GM12878 (cell line): ENCODE measurements around the gene SERPINI1. TPM values are rescaled to one million over a fixed set of nuclear protein-coding genes. Genes with fewer than 3 reads are reported as not detected.

ENCODE experiments used
- ATAC-seq: fragments of 200-7000 bp; cut with Tn5 transposase; 3 replicates; pipeline ENCODE4 v1.9.1; 2020; ENCODE audit warnings: mild to moderate bottlenecking, moderate library complexity
- BruUV-seq: library from RNA; stranded (reverse); fragments of 400-500 nt; replicated peaks from 2 replicates; lab custom pipeline; 2021; lab: Mats Ljungman, UMichigan
- CTCF ChIA-PET: fragments of 300-600 bp; sonication (Branson Sonifier 250); formaldehyde crosslinking; extraction: SDS; loops from one replicate; lab custom pipeline; 2021; ENCODE audit warnings: inconsistent platforms; lab: Yijun Ruan, JAX
- POLR2A ChIA-PET: fragments of 350-600 bp; formaldehyde crosslinking; extraction: SDS; loops from one replicate; lab custom pipeline; 2021; ENCODE audit warnings: inconsistent platforms; lab: Charles Lee
- RAD21 ChIA-PET: fragments of 300-600 bp; sonication (Branson Sonifier 250); formaldehyde crosslinking; loops from one replicate; lab custom pipeline; 2023; ENCODE audit warnings: antibody characterized with exemption; ENCODE audit not compliant: unreplicated experiment; lab: Charles Lee
- SMC1A ChIA-PET: fragments of 300-600 bp; sonication (Branson Sonifier 250); formaldehyde crosslinking; loops from one replicate; lab custom pipeline; 2023; ENCODE audit not compliant: unreplicated experiment, uncharacterized antibody; lab: Charles Lee
- DNase-seq: peaks from one replicate; pipeline ENCODE4 v3.0.0-alpha.2; 2011; ENCODE audit warnings: low read depth, low spot score
- FAIRE-seq: peaks from 3 replicates; lab custom pipeline; 2011; peaks lifted over from hg19 to GRCh38; lab: Jason Lieb, UNC
- H2AFZ ChIP-seq: 2 replicates; pipeline ENCODE4 v1.6.0; 2011; ENCODE audit warnings: low read depth, low read length, control low read depth; ENCODE audit not compliant: control insufficient read depth
- H3K27ac ChIP-seq: 2 replicates; pipeline ENCODE4 v1.5.1; 2011; ENCODE audit warnings: control low read depth; ENCODE audit not compliant: control insufficient read depth, insufficient read depth
- H3K27me3 ChIP-seq, 2 experiments: replicated peaks in 1 of 2; 2 replicates each; pipeline versions ENCODE4 v1.6.0 to v1.6.1; 2011; ENCODE audit warnings: low read length in 1 of 2; ENCODE audit not compliant: control insufficient read depth in 2 of 2, insufficient read depth in 2 of 2
- H3K36me3 ChIP-seq, 2 experiments: 2 replicates each; pipeline ENCODE4 v1.5.1; 2011; ENCODE audit warnings: low read length in 1 of 2; ENCODE audit not compliant: control insufficient read depth in 2 of 2, insufficient read depth in 2 of 2
- H3K4me1 ChIP-seq: 2 replicates; pipeline ENCODE4 v1.6.1; 2011; ENCODE audit warnings: mild to moderate bottlenecking, low read length, moderate library complexity, mixed read lengths; ENCODE audit not compliant: control insufficient read depth, insufficient read depth
- H3K4me2 ChIP-seq: 2 replicates; pipeline ENCODE4 v1.6.0; 2011; ENCODE audit warnings: control low read depth; ENCODE audit not compliant: control insufficient read depth, insufficient read depth
- H3K4me3 ChIP-seq: fragments of 200-600 bp; sonication (generic); 2 replicates; pipeline ENCODE4 v1.5.1; 2016
- H3K79me2 ChIP-seq: 2 replicates; pipeline ENCODE4 v1.6.0; 2011; ENCODE audit warnings: low read length; ENCODE audit not compliant: control insufficient read depth, insufficient read depth
- H3K9ac ChIP-seq: 2 replicates; pipeline ENCODE4 v1.8.0; 2011; ENCODE audit warnings: low read length, control low read depth, mixed read lengths; ENCODE audit not compliant: control insufficient read depth, insufficient read depth
- H3K9me3 ChIP-seq: replicated peaks from 3 replicates; pipeline ENCODE4 v1.5.1; 2011; ENCODE audit warnings: mild to moderate bottlenecking, low read length; ENCODE audit not compliant: control insufficient read depth, insufficient read depth
- H4K20me1 ChIP-seq: 2 replicates; pipeline ENCODE4 v1.6.0; 2011; ENCODE audit not compliant: control insufficient read depth, insufficient read depth
- BHLHE40 ChIP-seq, 2 experiments: fragments of 450-650 bp in 1 of 2; IDR thresholded peaks; 2 replicates each; pipeline ENCODE4 v1.6.1; 2011 to 2017; ENCODE audit warnings: low read depth in 2 of 2, borderline replicate concordance in 1 of 2, improper control_type of control experiment in 1 of 2, low read length in 1 of 2, mild to moderate bottlenecking in 1 of 2
- DPF2 ChIP-seq: fragments of 450-650 bp; IDR thresholded peaks from 2 replicates; pipeline ENCODE4 v1.6.1; 2017; ENCODE audit warnings: mild to moderate bottlenecking
- EP300 ChIP-seq, 2 experiments: fragments of 150-350 bp in 1 of 2; IDR thresholded peaks; 2 replicates each; pipeline ENCODE4 v1.6.1; 2011 to 2012; ENCODE audit warnings: low read depth in 2 of 2, low read length in 2 of 2, borderline replicate concordance in 1 of 2, improper control_type of control experiment in 1 of 2, inconsistent platforms in 1 of 2; ENCODE audit not compliant: control insufficient read depth in 1 of 2
- ETV6 ChIP-seq, 2 experiments: fragments of 450-650 bp in 1 of 2; IDR thresholded peaks in 1 of 2; conservative IDR thresholded peaks in 1 of 2; 2 replicates each; pipeline ENCODE4 v1.6.1; 2014; ENCODE audit warnings: antibody characterized with exemption in 1 of 2, borderline replicate concordance in 1 of 2, low read depth in 1 of 2, mild to moderate bottlenecking in 1 of 2, moderate library complexity in 1 of 2
- IKZF1 ChIP-seq: fragments of 450-650 bp; conservative IDR thresholded peaks from 2 replicates; pipeline ENCODE4 v1.6.1; 2017; ENCODE audit warnings: antibody characterized with exemption, mild to moderate bottlenecking
- NR2C2 ChIP-seq: IDR thresholded peaks from 2 replicates; pipeline ENCODE4 v1.6.1; 2011; ENCODE audit warnings: borderline replicate concordance, low read depth; ENCODE audit not compliant: control insufficient read depth, insufficient read length
- RB1 ChIP-seq: fragments of 450-650 bp; formaldehyde crosslinking; IDR thresholded peaks from 2 replicates; pipeline ENCODE4 v1.6.1; 2017; ENCODE audit warnings: mild to moderate bottlenecking, borderline replicate concordance
- TCF12 ChIP-seq: IDR thresholded peaks from 2 replicates; pipeline ENCODE4 v1.6.1; 2011; ENCODE audit warnings: low read depth, mild to moderate bottlenecking, low read length
- WGBS: methylation state at CpG from one replicate; pipeline ENCODE4 v1.1.6; 2016; ENCODE audit warnings: low lambda C conversion rate; ENCODE audit not compliant: insufficient replicate concordance, insufficient coverage; ENCODE audit errors: missing lambda C conversion rate; 5-methylcytosine and 5-hydroxymethylcytosine counted together
- in situ Hi-C: fragments of 300-500 bp; cut with MboI; formaldehyde crosslinking; loops from 9 replicates; pipeline ENCODE4 v1.14.3; 2018; ENCODE audit warnings: mixed read lengths
- intact Hi-C: fragments of 100-400 bp; cut with micrococcal nuclease; formaldehyde crosslinking; loops from one replicate; pipeline ENCODE4 v1.14.2; 2022; ENCODE audit not compliant: unreplicated experiment
- polyA plus RNA-seq, 11 experiments: library from polyadenylated mRNA; depleted of rRNA in 4 of 11; unstranded in 6 of 11; stranded (reverse) in 5 of 11; fragments of >200 nt; fragmentation: Nextera tagmentation in 4 of 11; fragmentation: Illumina TruSeq in 1 of 11; extraction: Ambion mirVana in 4 of 11; extraction: Trizol in 1 of 11; gene quantifications; 1 replicate in 1 of 11; 2 replicates in 10 of 11; pipeline versions ENCODE4 v1.2.1 to v1.2.3, GENCODE V29; 2011 to 2016; ENCODE audit warnings: inconsistent platforms in 2 of 11, missing spikeins in 2 of 11, low read depth in 1 of 11
- total RNA-seq, 4 experiments: library from RNA; depleted of rRNA in 3 of 4; stranded (reverse); fragments of >200 nt in 3 of 4; fragmentation: Illumina TruSeq in 1 of 4; extraction: Trizol in 1 of 4; gene quantifications; 2 replicates each; pipeline versions ENCODE4 v1.2.1 to v1.2.3, GENCODE V29; 2013 to 2021
- TF ChIP-seq, protein P1 (sequence below): fragments of 450-650 bp; IDR thresholded peaks from 2 replicates; pipeline ENCODE4 v1.6.1; 2017; ENCODE audit warnings: mild to moderate bottlenecking, low read depth, inconsistent platforms; ENCODE audit not compliant: poor library complexity, severe bottlenecking
- TF ChIP-seq, protein P2 (sequence below): IDR thresholded peaks from 2 replicates; pipeline ENCODE4 v1.6.1; 2011; ENCODE audit warnings: borderline replicate concordance, low read depth, mild to moderate bottlenecking, moderate library complexity, low read length; ENCODE audit not compliant: insufficient read depth, poor library complexity, severe bottlenecking
- TF ChIP-seq, protein P3 (sequence below): fragments of 450-650 bp; IDR thresholded peaks from 2 replicates; pipeline ENCODE4 v1.6.1; 2016; ENCODE audit warnings: mild to moderate bottlenecking
- TF ChIP-seq, protein P4 (sequence below): fragments of 450-650 bp; formaldehyde crosslinking; IDR thresholded peaks from 2 replicates; pipeline ENCODE4 v1.4.0; 2022; ENCODE audit warnings: mild to moderate bottlenecking, moderate library complexity

SERPINI1 gene
- total and polyA plus RNA-seq, 10 of the 15 experiments (the other 5 are each of a cell fraction or from before 2014, with no cell fraction given), result 1.5 to 7.6 (median 3.6) TPM

DNA sequence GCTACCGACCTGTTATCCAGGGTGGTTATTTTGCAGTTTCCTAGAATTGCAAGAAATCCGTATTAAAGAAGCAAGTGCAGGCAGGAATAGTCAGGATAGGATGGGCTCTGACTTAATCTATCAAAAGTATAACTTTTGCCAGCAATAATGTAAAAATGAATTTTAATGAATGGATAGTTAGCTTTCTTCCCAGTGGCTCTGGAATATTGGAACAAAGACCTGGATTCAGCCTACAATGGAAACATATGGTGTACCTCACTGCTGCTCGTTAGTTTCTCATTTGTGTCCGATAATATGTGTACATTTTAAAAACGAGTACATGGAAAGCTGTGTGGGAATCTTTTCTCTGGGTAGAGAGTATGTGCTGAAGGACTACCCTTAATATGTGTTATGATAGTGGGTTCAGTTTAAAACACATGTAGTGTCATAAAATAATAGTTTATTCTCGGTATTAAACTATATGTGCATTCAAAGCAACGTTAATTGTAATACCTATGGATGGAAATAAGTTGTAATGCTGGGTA lies 805 bp downstream of the SERPINI1 start:
- POLR2A ChIA-PET, result interaction anchor here (0.6 to 3.0 kb wide), 7 partner anchors 9 to 62 kb away, joined by 3 to 26 read pairs (median 3); no protein-coding TSS in a partner anchor

More for the DNA sequence above, 805 bp downstream of the SERPINI1 start:
- no peak for FAIRE-seq
- TSS peak; percentile 66 for BruUV-seq
- no peak overlapping the region for H3K27ac ChIP-seq
- H3K4me1 ChIP-seq, result peaks cover 3% of the 10 kb centered on the region; the same call in 1 of the 2 replicates
- SMC1A ChIA-PET, result interaction anchor here (0.6 to 3.0 kb wide), 13 partner anchors 8 to 356 kb away, joined by 3 to 36 read pairs (median 5); partner anchors contain the start of gene ZBBX
- H4K20me1 ChIP-seq, result peaks cover 4% of the 10 kb centered on the region; the same call in 1 of the 2 replicates
- H3K79me2 ChIP-seq, result peaks cover 32% of the 10 kb centered on the region
- H3K9me3 ChIP-seq, result no peaks in the 10 kb centered on the region
- CTCF ChIA-PET, result interaction anchor here (0.6 to 3.3 kb wide), 8 partner anchors 12 to 368 kb away, joined by 3 to 23 read pairs (median 8); partner anchors contain the start of gene ZBBX
- H3K4me2 ChIP-seq, result peak overlapping the region; percentile 90
- intact Hi-C loops (loop anchor here (10.0 kb wide), 1 partner anchor 358 kb away; the partner anchor contains the start of gene GOLIM4), in situ Hi-C loops (no loop called here)
- no peak for ATAC-seq
- no peak for TF ChIP-seq BHLHE40 (IDR thresholded peaks at IDR 0.05; ENCODE audit: borderline replicate concordance in 1 of 2, low read depth in 2 of 2, low read length in 1 of 2)
- TF ChIP-seq, protein P1, sequence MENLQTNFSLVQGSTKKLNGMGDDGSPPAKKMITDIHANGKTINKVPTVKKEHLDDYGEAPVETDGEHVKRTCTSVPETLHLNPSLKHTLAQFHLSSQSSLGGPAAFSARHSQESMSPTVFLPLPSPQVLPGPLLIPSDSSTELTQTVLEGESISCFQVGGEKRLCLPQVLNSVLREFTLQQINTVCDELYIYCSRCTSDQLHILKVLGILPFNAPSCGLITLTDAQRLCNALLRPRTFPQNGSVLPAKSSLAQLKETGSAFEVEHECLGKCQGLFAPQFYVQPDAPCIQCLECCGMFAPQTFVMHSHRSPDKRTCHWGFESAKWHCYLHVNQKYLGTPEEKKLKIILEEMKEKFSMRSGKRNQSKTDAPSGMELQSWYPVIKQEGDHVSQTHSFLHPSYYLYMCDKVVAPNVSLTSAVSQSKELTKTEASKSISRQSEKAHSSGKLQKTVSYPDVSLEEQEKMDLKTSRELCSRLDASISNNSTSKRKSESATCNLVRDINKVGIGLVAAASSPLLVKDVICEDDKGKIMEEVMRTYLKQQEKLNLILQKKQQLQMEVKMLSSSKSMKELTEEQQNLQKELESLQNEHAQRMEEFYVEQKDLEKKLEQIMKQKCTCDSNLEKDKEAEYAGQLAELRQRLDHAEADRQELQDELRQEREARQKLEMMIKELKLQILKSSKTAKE, result no peak
- no peak for TF ChIP-seq EP300 (IDR thresholded peaks at IDR 0.05; ENCODE audit: borderline replicate concordance in 1 of 2, control insufficient read depth in 1 of 2, low read depth in 2 of 2, low read length in 2 of 2)
- TF ChIP-seq, protein P2, sequence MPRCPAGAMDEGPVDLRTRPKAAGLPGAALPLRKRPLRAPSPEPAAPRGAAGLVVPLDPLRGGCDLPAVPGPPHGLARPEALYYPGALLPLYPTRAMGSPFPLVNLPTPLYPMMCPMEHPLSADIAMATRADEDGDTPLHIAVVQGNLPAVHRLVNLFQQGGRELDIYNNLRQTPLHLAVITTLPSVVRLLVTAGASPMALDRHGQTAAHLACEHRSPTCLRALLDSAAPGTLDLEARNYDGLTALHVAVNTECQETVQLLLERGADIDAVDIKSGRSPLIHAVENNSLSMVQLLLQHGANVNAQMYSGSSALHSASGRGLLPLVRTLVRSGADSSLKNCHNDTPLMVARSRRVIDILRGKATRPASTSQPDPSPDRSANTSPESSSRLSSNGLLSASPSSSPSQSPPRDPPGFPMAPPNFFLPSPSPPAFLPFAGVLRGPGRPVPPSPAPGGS, result no peak
- TF ChIP-seq NR2C2, result no peak
- no peak for TF ChIP-seq TCF12
- no peak for TF ChIP-seq RB1
- TF ChIP-seq, protein P3, sequence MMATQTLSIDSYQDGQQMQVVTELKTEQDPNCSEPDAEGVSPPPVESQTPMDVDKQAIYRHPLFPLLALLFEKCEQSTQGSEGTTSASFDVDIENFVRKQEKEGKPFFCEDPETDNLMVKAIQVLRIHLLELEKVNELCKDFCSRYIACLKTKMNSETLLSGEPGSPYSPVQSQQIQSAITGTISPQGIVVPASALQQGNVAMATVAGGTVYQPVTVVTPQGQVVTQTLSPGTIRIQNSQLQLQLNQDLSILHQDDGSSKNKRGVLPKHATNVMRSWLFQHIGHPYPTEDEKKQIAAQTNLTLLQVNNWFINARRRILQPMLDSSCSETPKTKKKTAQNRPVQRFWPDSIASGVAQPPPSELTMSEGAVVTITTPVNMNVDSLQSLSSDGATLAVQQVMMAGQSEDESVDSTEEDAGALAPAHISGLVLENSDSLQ, result no peak
- TF ChIP-seq ETV6 (conservative IDR thresholded peaks at IDR 0.05 in 1 of 2, IDR thresholded peaks at IDR 0.05 in 1 of 2; ENCODE audit: borderline replicate concordance in 1 of 2, low read depth in 1 of 2), result no peak
- TF ChIP-seq, protein P4, sequence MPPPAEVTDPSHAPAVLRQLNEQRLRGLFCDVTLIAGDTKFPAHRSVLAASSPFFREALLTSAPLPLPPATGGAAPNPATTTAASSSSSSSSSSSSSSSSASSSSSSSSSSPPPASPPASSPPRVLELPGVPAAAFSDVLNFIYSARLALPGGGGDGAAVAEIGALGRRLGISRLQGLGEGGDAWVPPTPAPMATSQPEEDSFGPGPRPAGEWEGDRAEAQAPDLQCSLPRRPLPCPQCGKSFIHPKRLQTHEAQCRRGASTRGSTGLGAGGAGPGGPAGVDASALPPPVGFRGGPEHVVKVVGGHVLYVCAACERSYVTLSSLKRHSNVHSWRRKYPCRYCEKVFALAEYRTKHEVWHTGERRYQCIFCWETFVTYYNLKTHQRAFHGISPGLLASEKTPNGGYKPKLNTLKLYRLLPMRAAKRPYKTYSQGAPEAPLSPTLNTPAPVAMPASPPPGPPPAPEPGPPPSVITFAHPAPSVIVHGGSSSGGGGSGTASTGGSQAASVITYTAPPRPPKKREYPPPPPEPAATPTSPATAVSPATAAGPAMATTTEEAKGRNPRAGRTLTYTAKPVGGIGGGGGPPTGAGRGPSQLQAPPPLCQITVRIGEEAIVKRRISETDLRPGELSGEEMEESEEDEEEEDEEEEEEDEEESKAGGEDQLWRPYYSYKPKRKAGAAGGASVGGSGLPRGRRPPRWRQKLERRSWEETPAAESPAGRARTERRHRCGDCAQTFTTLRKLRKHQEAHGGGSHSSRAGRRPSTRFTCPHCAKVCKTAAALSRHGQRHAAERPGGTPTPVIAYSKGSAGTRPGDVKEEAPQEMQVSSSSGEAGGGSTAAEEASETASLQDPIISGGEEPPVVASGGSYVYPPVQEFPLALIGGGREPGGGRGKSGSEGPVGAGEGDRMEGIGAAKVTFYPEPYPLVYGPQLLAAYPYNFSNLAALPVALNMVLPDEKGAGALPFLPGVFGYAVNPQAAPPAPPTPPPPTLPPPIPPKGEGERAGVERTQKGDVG (CRISPR knock-in tag), result no peak
- TF ChIP-seq IKZF1, result no peak
- no peak for TF ChIP-seq DPF2
- H2AFZ ChIP-seq, result no peak overlapping the region; the same call in 1 of the 2 replicates
- H3K9ac ChIP-seq, result peak overlapping the region; percentile 76; the same call in 1 of the 2 replicates
- 25% methylated on average over 7 of the region's 7 CpGs for WGBS
- H3K27me3 ChIP-seq, result no peaks in the 10 kb centered on the region
- H3K36me3 ChIP-seq, result no peaks in the 10 kb centered on the region
- RAD21 ChIA-PET, result interaction anchor here (1.3 to 1.7 kb wide), 4 partner anchors 13 to 45 kb away, joined by 3 to 7 read pairs (median 5); no protein-coding TSS in a partner anchor
- peak overlapping the region; percentile 97 for H3K4me3 ChIP-seq
- no peak for DNase-seq
